Stimulated activated CD4-positive, alpha-beta T cell treated with anti-CD3 and anti-CD28 coated beads, Interleukin-2, amount 100 ng/mL, for 48 hours (primary cell): ENCODE measurements around the gene NPS.

Experiments
- DNase-seq, 2 donors: peaks; one replicate each; pipeline ENCODE4 v3.0.0-alpha.2; 2020

The NPS gene

GRCh38 chr10:127549009-127549408 lies at the start of gene NPS:
TSS of gene NPS (plus strand) at chr10:127549309. CDS start at chr10:127549369, 60 bp downstream.
- no peak for DNase-seq

- no peak for DNase-seq
Observed at GRCh38 chr10:127500127-127500526, 49.0 kb upstream of the NPS start.

- no peak for DNase-seq
Observed at GRCh38 chr10:127506094-127506493, 43.0 kb upstream of the NPS start.

- DNase-seq = no peak
Observed at GRCh38 chr10:127522298-127522697, 26.8 kb upstream of the NPS start.

- no peak for DNase-seq
Observed at GRCh38 chr10:127523476-127523875, 25.6 kb upstream of the NPS start.

- DNase-seq = no peak
Observed at GRCh38 chr10:127524229-127524628, 24.9 kb upstream of the NPS start.

- no peak for DNase-seq
Observed at GRCh38 chr10:127524908-127525665, 24.0 kb upstream of the NPS start.

GRCh38 chr10:127525686-127526085 lies 23.4 kb upstream of the NPS start:
- no peak for DNase-seq

GRCh38 chr10:127526161-127526560 lies 22.9 kb upstream of the NPS start:
- no peak for DNase-seq

GRCh38 chr10:127527320-127527719 lies 21.8 kb upstream of the NPS start:
- no peak for DNase-seq

- no peak for DNase-seq
Observed at GRCh38 chr10:127527891-127528290, 21.2 kb upstream of the NPS start.

GRCh38 chr10:127532193-127532592 lies 16.9 kb upstream of the NPS start:
- no peak for DNase-seq

GRCh38 chr10:127532659-127533058 lies 16.4 kb upstream of the NPS start:
- no peak for DNase-seq

GRCh38 chr10:127534074-127534473 lies 15.0 kb upstream of the NPS start:
- DNase-seq = no peak

GRCh38 chr10:127534496-127534895 lies 14.6 kb upstream of the NPS start:
- DNase-seq = no peak

GRCh38 chr10:127535802-127536515 lies 13.2 kb upstream of the NPS start:
- no peak for DNase-seq

- no peak for DNase-seq
Observed at GRCh38 chr10:127536972-127537760, 11.9 kb upstream of the NPS start.

GRCh38 chr10:127537924-127538323 lies 11.2 kb upstream of the NPS start:
- no peak for DNase-seq

GRCh38 chr10:127548022-127548421 lies 1.1 kb upstream of the NPS start:
- no peak for DNase-seq

GRCh38 chr10:127550861-127551260 lies 1.8 kb downstream of the NPS start:
- no peak for DNase-seq

GRCh38 chr10:127552446-127552845 lies 3.3 kb downstream of the NPS start:
- no peak for DNase-seq

- no peak for DNase-seq
Observed at GRCh38 chr10:127553417-127553816, 4.3 kb downstream of the NPS start.

- DNase-seq = no peak
Observed at GRCh38 chr10:127556916-127557315, 7.8 kb downstream of the NPS start.

GRCh38 chr10:127561647-127562046 lies 12.5 kb downstream of the NPS start:
- no peak for DNase-seq
